ENCODE results near the gene LMAN2. TPM values are rescaled to one million over a fixed set of nuclear protein-coding genes. Genes with fewer than 3 reads are reported as not detected.
A peak's percentile ranks its signal among the peaks of the same experiment; 100 is the strongest.
"Not testable (repeated sequence)": the region's sequence is repeated elsewhere in the genome, so short reads cannot be mapped to it uniquely, and the experiment has no call there.

LMAN2 gene
- total and polyA plus RNA-seq, 5 experiments from 2014 or later: 77.1 to 243 (median 212) TPM

DNA sequence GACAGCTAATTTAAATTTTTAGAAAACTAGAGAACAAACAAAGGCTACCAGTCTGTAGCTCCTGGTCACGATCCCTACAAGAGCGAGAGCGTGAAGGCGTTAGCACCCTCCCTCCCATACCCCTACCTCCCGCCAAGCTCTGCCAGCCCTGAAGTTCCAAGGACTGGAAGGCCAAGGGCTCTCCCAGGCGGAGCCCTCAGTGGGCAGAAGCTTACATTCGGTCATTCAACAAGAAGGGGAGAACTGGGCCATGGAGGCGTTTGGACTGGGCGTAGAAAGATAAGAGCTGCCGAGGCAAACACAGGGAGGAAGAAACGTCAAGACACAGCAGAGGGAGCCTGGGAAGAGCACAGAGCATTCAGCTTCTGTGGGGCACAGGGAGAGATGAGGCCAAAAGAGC is 42.7 kb downstream of the LMAN2 start:
- no peak for ATAC-seq
- peaks cover 0 to 25% (median 7%) of the 10 kb centered on the region in 3 donors for H3K36me3 Mint-ChIP-seq
- peaks cover 0 to 4% (median 0%) of the 10 kb centered on the region in 5 donors for H3K27me3 Mint-ChIP-seq
- POLR2A ChIA-PET: interaction anchor here (0.5 to 3.3 kb wide), 10 partner anchors 9 to 274 kb away, joined by 3 to 10 read pairs (median 5); partner anchors contain the start of gene RGS14
- H3K27ac Mint-ChIP-seq: peak overlapping the region in 1 of 10 donors; percentile 60
- peaks cover 23 to 71% (median 54%) of the 10 kb centered on the region in 4 donors for H3K4me1 Mint-ChIP-seq
- H3K4me3 Mint-ChIP-seq: peak overlapping the region in 1 of 10 donors; percentile 47
- no peaks in the 10 kb centered on the region for H3K9me3 Mint-ChIP-seq
- DNase-seq: no peak

DNA sequence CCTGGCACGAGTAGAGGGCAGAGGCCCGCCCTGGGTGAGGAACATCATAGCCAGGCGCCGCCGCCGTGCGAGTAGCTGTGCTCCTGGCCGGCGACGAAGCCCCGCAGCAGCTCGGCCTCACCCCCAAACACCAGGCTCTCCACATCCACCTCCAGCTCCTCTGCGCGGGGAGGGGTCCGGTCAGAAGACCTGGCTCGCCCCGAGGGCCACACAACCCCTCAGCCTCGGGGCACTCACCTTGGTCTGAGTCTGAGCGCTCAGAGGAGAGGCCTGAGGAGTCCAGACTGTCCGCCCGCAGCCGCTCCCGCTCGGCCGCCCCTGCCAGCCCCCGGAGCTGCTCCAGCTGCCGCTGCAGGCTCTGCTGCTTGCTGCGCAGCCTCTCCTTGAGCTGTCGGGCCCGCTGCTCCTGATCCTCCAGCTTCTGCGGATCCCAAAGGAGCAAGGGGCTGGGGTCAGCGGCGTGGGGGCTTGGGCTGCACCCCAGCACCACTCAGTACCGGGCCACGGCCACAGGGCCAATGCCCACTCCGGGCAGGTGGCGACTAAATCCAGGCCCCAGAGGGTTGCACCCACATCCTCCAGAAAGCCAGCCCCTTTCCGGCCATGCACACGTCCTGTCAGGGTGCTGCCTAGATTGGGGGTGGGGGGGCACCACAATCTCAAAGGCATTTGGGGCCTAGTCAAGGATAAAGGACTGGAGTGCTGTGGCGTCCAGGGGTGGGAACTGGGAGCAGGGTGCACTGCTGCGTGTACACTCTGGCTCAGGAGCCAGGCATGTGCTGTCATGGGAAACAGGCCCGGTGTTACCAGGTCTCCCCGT is 43.7 kb downstream of the LMAN2 start:
- POLR2A ChIA-PET: interaction anchor here (0.9 to 2.7 kb wide), 4 partner anchors 45 to 148 kb away, joined by 4 to 8 read pairs (median 5); no protein-coding TSS in a partner anchor
- H3K4me3 Mint-ChIP-seq: no peak overlapping the region

DNA sequence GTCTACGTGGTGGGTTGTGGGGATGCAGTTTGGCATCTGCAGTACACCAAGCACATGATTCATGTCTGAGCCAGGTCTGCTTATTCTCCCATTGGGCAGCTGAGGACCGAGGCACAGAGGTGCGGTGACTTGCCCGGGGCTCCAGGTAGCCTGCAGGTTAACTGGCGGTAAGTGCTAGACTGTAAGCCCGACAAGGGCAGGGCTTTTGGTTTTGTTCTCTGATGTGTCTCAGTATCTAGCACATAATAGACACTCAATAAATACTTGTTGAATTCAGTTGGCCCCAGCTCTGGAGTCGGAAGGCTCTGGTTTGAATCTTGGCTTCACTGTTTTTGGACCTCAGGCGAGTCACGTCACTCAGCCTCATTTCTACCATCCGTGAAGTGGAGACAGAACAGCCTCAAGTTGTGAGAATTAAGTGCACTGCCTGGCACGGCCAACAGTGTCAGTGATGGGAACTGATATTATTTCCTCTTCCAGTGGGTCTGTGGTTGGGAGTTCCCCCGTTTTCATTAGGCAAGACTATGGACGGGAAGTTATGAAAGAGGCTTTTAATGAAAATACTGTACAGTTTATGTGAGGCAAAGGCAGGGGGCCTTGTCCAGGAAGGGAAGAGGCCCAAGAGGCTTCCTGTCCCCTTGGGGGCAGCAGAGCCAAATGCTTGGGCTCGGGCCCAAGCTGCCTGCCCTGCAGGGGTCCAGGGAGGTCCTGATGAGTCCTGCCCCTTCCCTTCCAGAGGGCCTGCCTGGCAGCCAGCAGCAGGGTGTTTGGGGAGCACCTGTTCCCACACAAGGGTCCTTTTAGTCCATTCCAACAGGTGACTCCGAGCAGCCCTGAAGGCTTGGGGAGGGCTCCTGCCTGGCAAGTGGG is 44.6 kb downstream of the LMAN2 start:
- POLR2A ChIA-PET: interaction anchor here (0.9 to 1.0 kb wide), 2 partner anchors 45 to 46 kb away, joined by 3 to 5 read pairs; partner anchors contain the start of gene LMAN2
- H3K4me1 Mint-ChIP-seq: peaks cover 25 to 70% (median 62%) of the 10 kb centered on the region in 4 donors
- H3K36me3 Mint-ChIP-seq: peaks cover 0 to 25% (median 7%) of the 10 kb centered on the region in 3 donors
- no peaks in the 10 kb centered on the region for H3K9me3 Mint-ChIP-seq
- peak overlapping the region in 5 of 10 donors; percentile 26 to 87 (median 77) for H3K27ac Mint-ChIP-seq
- H3K27me3 Mint-ChIP-seq: peaks cover 0 to 4% (median 0%) of the 10 kb centered on the region in 5 donors
- ATAC-seq (no peak), DNase-seq (no peak)
- H3K4me3 Mint-ChIP-seq: peak overlapping the region in 3 of 10 donors; percentile 28 to 91 (median 53)

More for the DNA sequence above, 43.7 kb downstream of the LMAN2 start:
- peaks cover 0 to 4% (median 0%) of the 10 kb centered on the region in 5 donors for H3K27me3 Mint-ChIP-seq
- no peaks in the 10 kb centered on the region for H3K9me3 Mint-ChIP-seq
- no peak overlapping the region for H3K27ac Mint-ChIP-seq
- H3K4me1 Mint-ChIP-seq: peaks cover 23 to 69% (median 56%) of the 10 kb centered on the region in 4 donors
- H3K36me3 Mint-ChIP-seq: peaks cover 0 to 25% (median 7%) of the 10 kb centered on the region in 3 donors
- DNase-seq (no peak), ATAC-seq (no peak)

DNA sequence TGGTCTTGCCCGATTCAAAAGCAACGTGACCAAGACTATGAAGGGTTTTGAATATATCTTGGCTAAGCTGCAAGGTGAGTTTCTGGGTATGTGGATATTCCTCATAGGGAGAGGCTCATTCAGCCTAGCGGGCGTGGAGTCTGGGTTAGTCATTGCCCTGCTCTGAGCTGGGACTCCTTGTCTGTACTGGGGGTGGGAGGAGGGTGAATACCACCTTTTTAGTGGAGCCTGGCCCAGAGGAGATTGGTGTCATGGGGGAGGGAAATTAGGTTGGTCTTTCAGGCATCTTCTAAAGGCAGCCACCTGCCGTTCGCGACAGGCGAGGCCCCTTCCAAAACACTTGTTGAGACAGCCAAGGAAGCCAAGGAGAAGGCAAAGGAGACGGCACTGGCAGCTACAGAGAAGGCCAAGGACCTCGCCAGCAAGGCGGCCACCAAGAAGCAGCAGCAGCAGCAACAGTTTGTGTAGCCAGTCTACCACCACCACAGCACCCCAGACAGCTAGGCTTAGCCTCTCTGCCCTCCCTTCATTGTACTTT is 45.3 kb downstream of the LMAN2 start:
- Mint-ChIP-seq H3K27ac (peak overlapping the region in 6 of 10 donors; percentile 17 to 90 (median 60)), H3K4me1 (peaks cover 29 to 73% (median 66%) of the 10 kb centered on the region in 4 donors), H3K36me3 (peaks cover 0 to 25% (median 7%) of the 10 kb centered on the region in 3 donors), H3K4me3 (peak overlapping the region in 6 of 10 donors; percentile 28 to 96 (median 68))
- H3K27me3 Mint-ChIP-seq, H3K9me3 Mint-ChIP-seq, ATAC-seq, DNase-seq: not testable (repeated sequence)
- POLR2A ChIA-PET: interaction anchor here (0.6 to 1.0 kb wide), 2 partner anchors 45 to 50 kb away, joined by 3 to 5 read pairs; partner anchors contain the start of gene LMAN2

DNA sequence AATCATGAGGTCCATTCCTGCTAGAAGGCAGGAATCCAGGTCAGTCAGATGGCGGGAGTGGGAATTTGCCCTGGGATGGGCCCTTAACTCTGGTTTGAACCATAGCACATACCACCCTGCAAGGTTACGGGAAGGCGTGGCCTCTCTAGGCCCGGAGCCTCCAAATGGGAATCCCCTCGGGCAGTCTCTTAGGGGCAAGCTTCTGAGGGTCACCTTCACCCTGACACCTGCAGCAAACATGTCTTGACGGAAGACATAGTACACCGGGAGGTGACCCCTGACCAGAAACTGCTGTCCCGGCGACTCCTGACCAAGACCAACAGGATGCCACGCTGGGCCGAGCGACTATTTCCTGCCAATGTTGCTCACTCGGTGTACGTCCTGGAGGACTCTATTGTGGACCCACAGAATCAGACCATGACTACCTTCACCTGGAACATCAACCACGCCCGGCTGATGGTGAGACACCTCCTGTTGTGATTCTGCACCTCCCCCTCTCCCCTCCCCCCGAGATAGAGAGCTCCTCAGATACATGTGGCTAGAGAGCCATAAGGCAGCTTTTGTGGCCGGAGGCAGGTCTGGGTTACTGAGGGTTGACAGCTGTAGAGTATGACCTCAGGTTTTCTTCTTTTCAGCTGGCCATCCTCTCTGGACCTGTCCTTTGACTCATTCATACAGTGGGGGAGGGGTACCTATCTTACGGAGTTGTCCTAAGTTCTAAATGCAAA is 46.9 kb downstream of the LMAN2 start:
- H3K4me1 Mint-ChIP-seq: peaks cover 35 to 75% (median 70%) of the 10 kb centered on the region in 4 donors
- no peak for ATAC-seq
- H3K27me3 Mint-ChIP-seq: no peaks in the 10 kb centered on the region
- POLR2A ChIA-PET: interaction anchor here (0.9 to 1.3 kb wide), 2 partner anchors 9 to 12 kb away, joined by 3 to 7 read pairs; no protein-coding TSS in a partner anchor
- peaks cover 0 to 25% (median 7%) of the 10 kb centered on the region in 3 donors for H3K36me3 Mint-ChIP-seq
- peak overlapping the region; percentile 37 to 94 (median 91) for H3K27ac Mint-ChIP-seq
- DNase-seq: no peak
- H3K9me3 Mint-ChIP-seq: no peaks in the 10 kb centered on the region
- H3K4me3 Mint-ChIP-seq: peak overlapping the region; percentile 86 to 96 (median 92)

GRCh38 chr5:177303925-177304391 is 47.5 kb downstream of the LMAN2 start:
- H3K4me1 Mint-ChIP-seq: peaks cover 36 to 77% (median 72%) of the 10 kb centered on the region in 4 donors
- peak overlapping the region; percentile 86 to 96 (median 92) for H3K4me3 Mint-ChIP-seq
- peaks cover 0 to 25% (median 7%) of the 10 kb centered on the region in 3 donors for H3K36me3 Mint-ChIP-seq
- POLR2A ChIA-PET: interaction anchor here (0.6 to 4.0 kb wide), 9 partner anchors 8 to 174 kb away, joined by 3 to 14 read pairs (median 3); partner anchors contain the start of genes LMAN2 and MXD3
- no peak for DNase-seq
- no peaks in the 10 kb centered on the region for H3K9me3 Mint-ChIP-seq
- no peaks in the 10 kb centered on the region for H3K27me3 Mint-ChIP-seq
- H3K27ac Mint-ChIP-seq: peak overlapping the region; percentile 80 to 94 (median 91)
- peak in 1 of 2 donors; percentile 8 for ATAC-seq

- peak within 1 kb of the TSS; percentile 86 to 96 (median 92) for H3K4me3 Mint-ChIP-seq
- DNase-seq (peak; percentile 81 to 90 (median 87)), ATAC-seq (peak; percentile 67 to 72)
- H3K9me3 Mint-ChIP-seq: no peaks in the 10 kb centered on the region
- peaks cover 34 to 77% (median 74%) of the 10 kb centered on the region in 4 donors for H3K4me1 Mint-ChIP-seq
- peaks cover 0 to 25% (median 7%) of the 10 kb centered on the region in 3 donors for H3K36me3 Mint-ChIP-seq
- POLR2A ChIA-PET: interaction anchor here (0.6 to 4.0 kb wide), 8 partner anchors 9 to 175 kb away, joined by 3 to 14 read pairs (median 3); partner anchors contain the start of genes LMAN2 and MXD3
- peak within 1 kb of the TSS; percentile 80 to 99 (median 92) for H3K27ac Mint-ChIP-seq
- H3K27me3 Mint-ChIP-seq: no peaks in the 10 kb centered on the region
Observed at GRCh38 chr5:177303121-177303924, 48.1 kb downstream of the LMAN2 start, which contains the start of the genes PRELID1 and RAB24. TSS of gene PRELID1 (plus strand) at chr5:177303799. CDS start at chr5:177303986, 187 bp downstream. TSS of gene RAB24 (minus strand) at chr5:177303719. CDS start at chr5:177303288, 431 bp downstream.

DNA sequence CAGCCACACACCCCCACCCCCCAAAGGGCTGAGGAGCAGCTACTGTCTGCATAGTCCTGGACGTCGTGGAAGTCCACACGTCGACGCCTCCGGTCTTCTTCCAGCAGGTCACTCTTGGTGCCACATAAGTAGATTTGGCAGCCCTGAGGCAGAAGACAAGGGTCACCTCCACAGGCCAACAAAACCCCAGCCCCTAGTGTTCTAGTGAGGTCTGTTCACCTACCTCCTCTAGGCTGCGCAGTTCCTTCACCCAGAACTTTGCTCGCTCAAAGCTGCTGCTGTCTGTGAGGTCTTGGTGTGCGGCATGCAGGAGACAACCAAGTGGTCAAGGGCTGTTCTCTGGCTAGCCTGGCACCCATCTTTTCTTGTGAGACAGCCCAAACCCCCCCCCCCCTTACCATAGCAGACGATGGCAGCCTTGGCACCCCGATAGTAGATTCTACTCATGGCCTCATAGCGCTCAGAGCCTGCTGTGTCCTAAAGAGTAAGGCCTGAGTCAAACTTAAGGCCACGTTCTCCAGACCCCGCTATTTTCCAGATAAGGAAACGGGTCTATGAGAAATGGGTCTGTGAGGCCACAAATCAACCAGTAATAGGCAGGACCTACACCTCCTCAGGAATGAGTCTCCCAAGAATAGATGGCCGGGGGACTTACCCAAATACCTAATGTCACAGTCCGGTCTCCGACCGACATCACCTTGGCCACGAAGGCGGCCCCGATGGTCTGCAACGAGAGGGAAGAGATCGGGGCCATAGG is 48.9 kb downstream of the LMAN2 start:
- ATAC-seq: no peak

DNA sequence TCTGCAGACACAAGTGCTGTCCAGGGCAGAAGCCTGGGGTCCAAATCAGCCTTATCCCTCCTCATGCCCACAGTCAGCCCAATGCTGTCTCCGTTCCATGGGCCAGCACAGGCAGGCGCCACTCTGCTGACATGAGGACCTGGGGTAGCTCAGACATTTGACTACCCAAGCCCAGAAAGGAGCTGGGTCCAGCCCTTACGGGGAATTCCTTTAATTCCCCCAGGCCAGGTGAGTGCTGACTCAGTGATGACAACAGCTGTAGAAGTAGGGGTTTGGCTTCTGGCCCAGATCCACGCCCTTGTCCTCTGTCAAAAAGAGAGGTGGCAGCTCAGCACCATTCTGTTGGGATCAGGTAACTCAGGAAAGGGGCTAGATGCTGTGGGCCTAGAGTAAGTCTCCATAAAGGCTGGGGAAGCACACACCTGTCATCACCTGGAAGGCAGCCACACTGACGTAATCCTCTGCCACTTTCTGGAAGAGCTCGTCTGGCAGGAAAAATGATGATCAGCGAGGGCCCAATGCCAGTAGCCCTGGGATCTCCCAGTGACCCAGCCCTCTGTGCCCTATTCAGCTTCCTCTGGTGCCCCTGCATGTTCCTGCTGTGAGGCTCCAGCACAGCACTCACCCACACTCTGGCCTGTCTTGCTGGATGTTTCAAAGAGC is 49.8 kb downstream of the LMAN2 start:
- no peaks in the 10 kb centered on the region for H3K9me3 Mint-ChIP-seq
- peaks cover 39 to 87% (median 77%) of the 10 kb centered on the region in 4 donors for H3K4me1 Mint-ChIP-seq
- peaks cover 0 to 23% (median 4%) of the 10 kb centered on the region in 3 donors for H3K36me3 Mint-ChIP-seq
- H3K4me3 Mint-ChIP-seq: peak overlapping the region; percentile 85 to 96 (median 92)
- DNase-seq (no peak), ATAC-seq (no peak)
- POLR2A ChIA-PET: interaction anchor here (0.7 to 4.0 kb wide), 7 partner anchors 10 to 174 kb away, joined by 3 to 14 read pairs (median 4); partner anchors contain the start of genes LMAN2 and MXD3
- no peaks in the 10 kb centered on the region for H3K27me3 Mint-ChIP-seq
- H3K27ac Mint-ChIP-seq: peak overlapping the region; percentile 68 to 99 (median 92)

More for the DNA sequence above, 48.9 kb downstream of the LMAN2 start:
- Mint-ChIP-seq H3K9me3 (no peaks in the 10 kb centered on the region), H3K4me1 (peaks cover 34 to 84% (median 74%) of the 10 kb centered on the region in 4 donors), H3K4me3 (peak overlapping the region; percentile 85 to 96 (median 92)), H3K27me3 (no peaks in the 10 kb centered on the region), H3K27ac (peak overlapping the region; percentile 80 to 99 (median 89)), H3K36me3 (peaks cover 0 to 25% (median 7%) of the 10 kb centered on the region in 3 donors)
- POLR2A ChIA-PET: interaction anchor here (0.8 to 4.0 kb wide), 6 partner anchors 9 to 173 kb away, joined by 3 to 14 read pairs (median 4); partner anchors contain the start of genes LMAN2 and MXD3
- no peak for DNase-seq

All from naive thymus-derived CD8-positive, alpha-beta T cell (primary cell).